ENCODE data around the gene GPRIN3.

GRCh38 chr4:89300499-89300898, 7.1 kb downstream of the GPRIN3 start:
- TF ChIP-seq CTCF (IDR thresholded peaks at IDR 0.05; ENCODE audit: borderline replicate concordance, extremely low read depth, low read length, poor library complexity, severe bottlenecking) (no peak), EZH2 (IDR thresholded peaks at IDR 0.05; ENCODE audit: borderline replicate concordance, low read depth, low read length, severe bottlenecking) (no peak)

Data from DND-41 (cell line).